ENCODE results near the gene ERICH6.

DNA sequence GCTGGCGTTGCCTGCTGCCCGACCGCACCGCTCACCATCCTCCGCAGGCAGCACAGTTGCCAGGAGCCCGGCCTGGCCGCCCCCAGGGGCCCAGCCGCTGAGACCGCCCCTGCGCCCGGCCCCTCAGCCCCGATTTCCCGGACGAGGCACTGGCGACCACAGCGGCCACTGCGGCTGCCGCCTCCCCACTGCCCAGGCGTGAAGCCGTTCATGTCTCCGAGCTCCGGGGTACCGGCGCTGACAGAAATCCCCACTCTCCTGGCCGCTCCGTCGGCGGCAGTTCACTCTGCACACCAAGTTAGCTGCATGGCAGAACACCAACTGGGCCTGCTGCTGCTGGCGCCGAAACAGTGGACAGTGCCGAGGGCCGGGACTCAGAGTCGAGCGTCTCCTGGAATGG lies 92.1 kb downstream of the ERICH6 start:
- TF ChIP-seq, protein P1, sequence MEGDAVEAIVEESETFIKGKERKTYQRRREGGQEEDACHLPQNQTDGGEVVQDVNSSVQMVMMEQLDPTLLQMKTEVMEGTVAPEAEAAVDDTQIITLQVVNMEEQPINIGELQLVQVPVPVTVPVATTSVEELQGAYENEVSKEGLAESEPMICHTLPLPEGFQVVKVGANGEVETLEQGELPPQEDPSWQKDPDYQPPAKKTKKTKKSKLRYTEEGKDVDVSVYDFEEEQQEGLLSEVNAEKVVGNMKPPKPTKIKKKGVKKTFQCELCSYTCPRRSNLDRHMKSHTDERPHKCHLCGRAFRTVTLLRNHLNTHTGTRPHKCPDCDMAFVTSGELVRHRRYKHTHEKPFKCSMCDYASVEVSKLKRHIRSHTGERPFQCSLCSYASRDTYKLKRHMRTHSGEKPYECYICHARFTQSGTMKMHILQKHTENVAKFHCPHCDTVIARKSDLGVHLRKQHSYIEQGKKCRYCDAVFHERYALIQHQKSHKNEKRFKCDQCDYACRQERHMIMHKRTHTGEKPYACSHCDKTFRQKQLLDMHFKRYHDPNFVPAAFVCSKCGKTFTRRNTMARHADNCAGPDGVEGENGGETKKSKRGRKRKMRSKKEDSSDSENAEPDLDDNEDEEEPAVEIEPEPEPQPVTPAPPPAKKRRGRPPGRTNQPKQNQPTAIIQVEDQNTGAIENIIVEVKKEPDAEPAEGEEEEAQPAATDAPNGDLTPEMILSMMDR (IDR thresholded peaks at IDR 0.05), result no peak
- no peak for TF ChIP-seq POLR2AphosphoS5 (IDR thresholded peaks at IDR 0.05)
- no peak for TF ChIP-seq EP300 (IDR thresholded peaks at IDR 0.05)
- TF ChIP-seq POLR2A (IDR thresholded peaks at IDR 0.05), result no peak
